ENCODE data around the gene PICK1.
"Not testable (repeated sequence)": the region's sequence is repeated elsewhere in the genome, so short reads cannot be mapped to it uniquely, and the experiment has no call there.

The PICK1 gene

DNA sequence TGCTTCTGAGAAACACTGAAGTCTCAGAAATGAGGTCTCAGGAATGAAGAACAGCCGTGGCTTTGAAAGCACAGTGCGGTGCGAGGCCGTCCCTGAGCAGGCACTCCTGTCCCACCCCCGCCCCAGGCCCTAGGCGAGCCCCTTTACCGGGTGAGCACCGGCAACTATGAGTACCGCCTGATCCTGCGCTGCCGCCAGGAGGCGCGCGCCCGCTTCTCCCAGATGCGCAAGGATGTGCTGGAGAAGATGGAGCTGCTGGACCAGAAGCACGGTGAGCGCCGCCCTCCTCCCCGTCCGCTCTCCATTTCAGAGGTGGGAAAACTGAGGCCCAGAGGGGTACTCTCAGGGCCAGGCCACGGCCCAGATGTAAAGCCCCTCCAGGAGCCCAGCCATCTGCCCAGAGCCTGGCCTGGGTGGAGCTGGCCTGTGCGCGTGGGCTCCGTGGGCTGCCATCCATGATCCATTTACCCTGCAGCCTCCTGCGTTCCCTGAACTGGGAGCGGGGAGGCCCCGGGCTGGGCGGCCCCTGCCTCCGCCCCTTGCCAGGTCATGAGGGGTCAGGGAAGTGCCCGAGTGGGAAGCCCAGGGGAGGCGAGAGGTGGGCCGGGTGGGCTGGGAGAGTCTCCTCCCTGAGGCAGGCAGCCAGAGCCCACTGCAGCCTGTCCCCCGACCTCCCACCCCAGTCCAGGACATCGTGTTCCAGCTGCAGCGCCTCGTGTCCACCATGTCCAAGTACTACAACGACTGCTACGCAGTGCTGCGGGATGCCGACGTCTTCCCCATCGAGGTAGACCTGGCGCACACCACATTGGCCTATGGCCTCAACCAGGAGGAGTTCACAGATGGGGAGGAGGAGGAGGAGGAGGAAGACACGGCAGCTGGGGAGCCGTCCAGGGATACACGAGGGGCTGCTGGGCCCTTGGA lies 17.2 kb downstream of the PICK1 start:
- DNase-seq (ENCODE audit: low read depth in 2 of 2): no peak

DNA sequence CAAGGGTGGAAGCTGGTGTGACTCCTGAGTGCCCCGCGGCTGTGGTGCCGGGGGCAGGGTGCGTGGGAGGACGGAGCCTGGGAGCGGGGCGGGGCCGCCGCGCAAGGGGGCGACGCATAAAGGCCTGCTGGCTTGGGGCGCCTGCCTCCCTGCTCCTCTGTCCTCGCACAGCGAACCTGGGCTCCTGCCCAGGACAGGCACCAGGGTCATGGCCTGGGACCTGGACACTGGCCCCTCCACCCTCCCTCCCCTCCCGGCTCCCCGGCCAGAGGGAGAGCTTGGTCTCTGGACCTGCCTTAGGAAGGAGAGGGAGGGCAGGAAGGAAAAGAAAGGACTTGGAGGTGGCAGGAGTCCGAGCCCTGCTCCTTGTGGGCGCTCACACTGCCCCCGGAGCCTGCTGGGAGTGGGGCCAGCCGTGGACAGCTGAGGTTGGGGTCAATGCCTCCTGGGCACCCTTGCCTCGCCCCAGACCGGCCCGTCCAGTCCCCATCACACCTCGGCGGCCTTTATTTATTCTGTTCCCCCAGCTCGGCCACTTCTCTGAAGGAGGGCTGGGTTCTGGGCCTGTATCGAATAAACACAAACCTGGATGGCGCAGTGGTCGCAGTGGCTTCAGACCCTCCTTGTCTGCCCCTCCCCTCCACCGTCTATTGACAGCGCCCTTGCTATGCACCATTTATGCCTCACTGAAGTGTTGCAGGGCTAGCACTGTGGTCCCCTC lies 18.1 kb downstream of the PICK1 start:
- DNase-seq (ENCODE audit: low read depth in 2 of 2): no peak

DNA sequence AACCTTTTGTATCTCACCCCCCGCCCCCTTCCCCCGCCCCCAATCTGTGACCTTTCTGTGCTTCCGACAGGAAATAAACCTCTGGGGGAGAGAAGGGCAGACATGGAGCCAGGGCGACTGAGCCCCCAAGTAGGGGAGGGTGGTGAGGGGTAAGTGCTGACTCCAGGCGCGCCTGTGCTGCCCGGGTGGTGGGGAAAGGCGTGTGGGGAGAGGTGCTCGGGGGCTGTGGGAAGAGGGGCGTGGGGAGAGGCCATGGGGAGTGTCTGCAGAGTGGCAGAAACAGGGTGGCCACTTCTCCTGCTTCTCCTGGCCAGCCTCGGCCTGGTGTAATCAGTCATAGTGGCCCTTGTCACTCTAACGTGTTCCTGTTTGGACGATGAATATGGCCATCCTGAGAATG lies 18.8 kb downstream of the PICK1 start:
- no peak for DNase-seq (ENCODE audit: low read depth in 2 of 2)

- DNase-seq (ENCODE audit: low read depth in 2 of 2): no peak
These were observed 19.9 kb downstream of the PICK1 start for GRCh38 chr22:38077096-38077495.

DNA sequence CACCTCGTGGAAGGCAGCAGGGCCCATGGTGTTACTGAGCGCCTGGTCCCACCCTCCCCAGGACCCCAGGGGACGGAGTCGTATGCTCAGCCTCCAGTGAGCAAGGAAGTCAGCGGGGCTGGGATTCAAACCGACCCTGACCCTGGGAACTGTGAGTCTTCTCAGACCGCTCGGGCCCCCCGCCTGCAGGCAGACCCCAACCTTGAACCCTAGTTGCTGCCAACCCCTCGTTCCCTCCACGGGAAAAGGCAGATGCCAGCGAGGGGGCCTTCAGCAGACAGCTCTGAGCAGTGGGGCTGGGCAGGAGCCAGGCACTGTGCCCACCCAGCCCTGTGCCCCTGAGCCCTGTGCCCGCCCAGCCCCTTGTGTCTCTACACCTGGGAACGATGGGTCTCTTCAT lies 20.4 kb downstream of the PICK1 start:
- DNase-seq (ENCODE audit: low read depth in 2 of 2): no peak

GRCh38 chr22:38078046-38078840 lies 21.0 kb downstream of the PICK1 start:
- DNase-seq (ENCODE audit: low read depth in 2 of 2): no peak

- DNase-seq (ENCODE audit: low read depth in 2 of 2): not testable (repeated sequence)
These were observed 22.0 kb downstream of the PICK1 start for GRCh38 chr22:38079208-38079607.

GRCh38 chr22:38079804-38080203 lies 22.6 kb downstream of the PICK1 start:
- DNase-seq (ENCODE audit: low read depth in 2 of 2): no peak

DNA sequence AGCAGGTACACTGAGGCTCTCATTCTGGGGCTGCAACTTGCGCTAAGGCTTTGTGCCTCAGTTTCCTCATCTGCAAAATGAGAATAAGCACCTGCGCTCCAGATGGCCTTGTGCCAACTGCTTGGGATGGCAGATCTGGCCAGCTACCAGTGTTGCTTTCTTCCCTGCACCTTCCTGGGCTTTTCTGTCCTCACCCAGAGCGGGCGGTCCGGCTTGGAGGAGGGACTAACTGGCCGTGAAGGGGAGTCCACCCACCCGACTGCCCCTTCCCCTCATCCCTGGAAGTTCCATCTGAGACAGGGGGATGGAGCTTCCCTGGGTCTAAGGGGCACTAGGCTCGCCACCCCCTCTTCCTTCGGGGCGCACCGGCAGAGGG lies 23.3 kb downstream of the PICK1 start:
- no peak for DNase-seq (ENCODE audit: low read depth in 2 of 2)

DNA sequence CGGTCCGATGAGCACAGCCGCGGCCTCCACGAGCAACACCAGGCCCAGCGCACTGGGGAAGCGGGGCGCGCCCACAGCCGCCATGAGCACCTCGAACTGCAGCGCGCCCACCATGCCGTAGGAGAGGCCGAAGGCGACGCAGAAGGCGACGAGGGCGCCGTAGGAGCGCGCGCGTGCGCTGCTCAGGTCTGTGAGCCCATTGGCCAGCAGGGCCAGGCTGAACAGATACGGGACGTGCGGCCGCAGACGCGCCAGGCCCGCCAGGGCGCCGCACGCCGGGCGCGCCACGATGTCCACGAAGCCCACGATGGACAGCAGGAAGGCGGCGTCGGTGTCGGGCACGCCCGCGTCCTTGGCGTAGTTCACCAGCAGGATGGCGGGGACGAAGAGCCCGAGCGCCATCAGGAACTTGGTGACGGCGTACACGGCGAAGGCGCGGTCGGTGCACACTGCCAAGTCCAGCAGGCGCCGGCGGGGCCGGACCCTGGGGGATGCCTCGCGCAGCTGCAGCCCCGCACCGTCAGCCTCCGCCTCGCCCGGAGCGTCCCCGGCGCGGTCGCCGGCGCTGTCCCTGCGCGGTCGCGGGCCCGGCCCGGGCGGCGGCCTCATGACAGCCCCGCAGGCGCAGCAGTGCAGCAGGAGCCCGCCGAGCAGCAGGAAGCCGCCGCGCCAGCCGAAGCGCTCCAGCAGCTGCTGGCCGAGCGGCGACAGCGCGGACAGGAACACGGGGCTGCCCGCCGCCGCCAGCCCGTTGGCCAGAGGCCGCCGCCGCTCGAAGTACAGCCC lies 23.8 kb downstream of the PICK1 start:
- no peak for DNase-seq (ENCODE audit: low read depth in 2 of 2)

GRCh38 chr22:38081636-38081940 lies 24.4 kb downstream of the PICK1 start:
- no peak for DNase-seq (ENCODE audit: low read depth in 2 of 2)

DNA sequence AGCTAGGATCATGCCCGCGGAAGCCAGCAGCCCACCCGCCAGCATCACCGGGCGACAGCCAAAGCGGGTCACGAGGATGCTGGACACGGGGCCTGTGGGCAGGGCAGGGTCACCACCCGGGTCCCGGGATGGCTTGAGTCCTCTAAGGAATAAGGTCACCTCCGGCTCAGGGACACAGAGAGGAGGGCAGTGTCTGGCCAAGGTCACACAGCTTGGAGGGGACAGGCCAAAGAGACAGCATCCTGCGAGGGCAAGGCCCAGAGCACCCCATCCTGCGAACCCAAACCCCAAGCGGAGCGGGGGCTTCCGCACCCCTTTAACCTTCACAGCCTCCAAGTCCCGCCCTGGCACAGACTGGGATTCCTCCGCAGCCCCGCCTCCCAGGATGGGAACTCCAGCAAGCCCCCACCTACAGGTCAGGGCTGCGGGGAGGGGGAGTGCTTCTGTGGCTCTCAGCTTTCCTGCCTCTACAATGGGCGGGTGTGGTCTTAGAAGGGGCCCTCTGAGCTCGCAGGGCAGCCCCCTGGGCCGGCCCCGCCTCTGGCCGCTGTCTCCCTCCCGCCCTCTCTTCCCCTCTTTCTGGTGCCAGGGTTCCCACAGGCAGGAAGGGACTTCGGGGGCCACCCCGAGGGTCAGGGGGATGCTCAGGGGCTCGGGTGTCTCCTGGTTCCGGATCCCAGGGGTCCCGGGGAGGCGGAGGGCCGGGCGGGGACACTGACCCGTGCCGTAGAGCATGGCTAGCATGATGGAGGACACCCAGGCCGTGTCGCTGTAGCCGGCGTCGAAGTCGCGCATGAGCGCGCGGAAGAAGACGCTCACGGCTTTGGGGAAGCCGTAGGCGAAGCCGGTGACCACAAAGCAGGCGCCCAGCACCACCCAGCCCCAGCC lies 25.0 kb downstream of the PICK1 start:
- peak in 1 of 2 donors; percentile 13 for DNase-seq (ENCODE audit: low read depth in 2 of 2)

DNA sequence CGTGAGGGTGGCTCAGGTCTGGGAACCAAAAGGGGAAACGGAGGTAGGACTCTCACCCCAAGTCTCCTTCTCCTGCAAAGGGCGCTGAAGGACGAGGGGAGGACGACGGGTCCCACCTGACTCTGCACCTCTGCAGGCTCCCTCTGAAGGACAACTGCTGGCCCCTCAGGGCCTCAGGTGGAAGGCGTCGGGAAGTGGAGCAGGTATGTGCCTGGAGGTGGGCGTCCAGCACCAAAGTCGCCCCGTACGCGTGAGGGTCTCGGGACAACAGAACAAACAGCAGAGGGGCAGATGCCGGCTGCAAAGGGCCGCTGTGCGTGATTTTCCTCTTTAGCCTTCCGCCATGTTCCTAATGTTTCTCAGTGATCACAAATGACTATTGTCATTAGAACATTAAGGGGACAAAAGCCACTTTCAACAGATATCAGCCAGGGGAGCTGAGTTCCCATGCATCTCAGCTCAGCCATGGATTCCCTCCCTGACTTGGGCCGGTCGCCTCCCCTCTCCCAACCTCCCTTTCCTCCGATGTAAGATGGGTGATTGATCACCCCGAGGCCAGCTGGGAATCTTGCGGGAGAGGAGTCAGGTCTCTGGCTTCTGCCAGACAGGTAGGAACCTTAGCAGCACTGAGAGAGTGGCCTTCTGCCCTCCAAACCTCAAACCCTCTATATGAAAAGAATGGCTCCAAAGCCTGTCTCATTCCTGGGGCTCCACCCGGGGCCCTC lies 25.9 kb downstream of the PICK1 start:
- no peak for DNase-seq (ENCODE audit: low read depth in 2 of 2)

- DNase-seq (ENCODE audit: low read depth in 2 of 2): no peak
These were observed 26.9 kb downstream of the PICK1 start, which contains the start of gene SLC16A8 for GRCh38 chr22:38083931-38084631. Gene SLC16A8 (minus strand): TSS chr22:38084184. CDS start chr22:38082873, 1,311 bp downstream.

DNA sequence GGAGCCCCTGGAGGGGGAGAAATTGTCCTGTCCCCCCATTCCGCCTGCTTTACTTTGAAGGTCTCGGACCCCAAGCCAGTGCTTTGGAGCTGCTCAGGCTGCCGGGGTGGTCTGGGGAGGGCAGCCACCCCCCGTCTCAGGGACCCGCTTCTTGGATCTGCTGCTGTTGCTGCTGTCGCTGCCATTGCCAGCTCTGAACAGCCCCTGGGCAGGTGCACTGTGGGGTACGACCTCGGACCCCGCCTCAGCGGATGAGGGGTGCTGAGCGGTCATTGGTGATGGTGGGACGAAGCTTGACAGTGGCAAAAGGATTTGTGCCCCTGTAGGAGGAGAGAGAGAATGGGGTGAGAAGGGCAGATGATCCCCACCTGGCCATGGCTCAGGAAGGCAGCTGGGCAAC lies 27.9 kb downstream of the PICK1 start:
- DNase-seq (ENCODE audit: low read depth in 2 of 2): no peak

GRCh38 chr22:38085501-38085900 lies 28.3 kb downstream of the PICK1 start:
- DNase-seq (ENCODE audit: low read depth in 2 of 2): no peak

- DNase-seq (ENCODE audit: low read depth in 2 of 2): no peak
These were observed 29.0 kb downstream of the PICK1 start for GRCh38 chr22:38086001-38086845.

- DNase-seq (ENCODE audit: low read depth in 2 of 2): no peak
These were observed 29.7 kb downstream of the PICK1 start for GRCh38 chr22:38086942-38087341.

All from stimulated activated CD8-positive, alpha-beta memory T cell treated with anti-CD3 and anti-CD28 coated beads, Interleukin-15, amount 100 ng/mL, for 48 hours (primary cell).